Measurements from ENCODE around the gene TOP3A.
"Not testable (repeated sequence)": the region's sequence is repeated elsewhere in the genome, so short reads cannot be mapped to it uniquely, and the experiment has no call there.

TOP3A gene

GRCh38 chr17:18309202-18309601, 5.6 kb downstream of the TOP3A start:
- DNase-seq (ENCODE audit: low read depth): no peak
- no peak for TF ChIP-seq CTCF (IDR thresholded peaks at IDR 0.05; ENCODE audit: low read depth, low read length, missing control alignments)
- no peak overlapping the region for H3K4me3 ChIP-seq (ENCODE audit: low read depth, low read length)

- H3K4me3 ChIP-seq (ENCODE audit: low read depth, low read length); DNase-seq (ENCODE audit: low read depth): not testable (repeated sequence)
Measured at GRCh38 chr17:18303206-18303605, 11.6 kb downstream of the TOP3A start.

- no peak for TF ChIP-seq CTCF (IDR thresholded peaks at IDR 0.05; ENCODE audit: low read depth, low read length, missing control alignments)
- no peak overlapping the region for H3K4me3 ChIP-seq (ENCODE audit: low read depth, low read length)
- DNase-seq (ENCODE audit: low read depth): no peak
Measured at GRCh38 chr17:18300725-18301480, 13.9 kb downstream of the TOP3A start.

GRCh38 chr17:18298061-18298460, 16.7 kb downstream of the TOP3A start:
- H3K4me3 ChIP-seq (ENCODE audit: low read depth, low read length); DNase-seq (ENCODE audit: low read depth): not testable (repeated sequence)

- TF ChIP-seq CTCF (IDR thresholded peaks at IDR 0.05; ENCODE audit: low read depth, low read length, missing control alignments): no peak
- DNase-seq (ENCODE audit: low read depth): no peak
Measured at GRCh38 chr17:18291718-18292540, 22.9 kb downstream of the TOP3A start.

GRCh38 chr17:18285296-18285695, 29.5 kb downstream of the TOP3A start:
- DNase-seq (ENCODE audit: low read depth): no peak
- TF ChIP-seq CTCF (IDR thresholded peaks at IDR 0.05; ENCODE audit: low read depth, low read length, missing control alignments): no peak
- H3K4me3 ChIP-seq (ENCODE audit: low read depth, low read length): no peak overlapping the region

More at GRCh38 chr17:18291718-18292540, 22.9 kb downstream of the TOP3A start:
- no peak overlapping the region for H3K4me3 ChIP-seq (ENCODE audit: low read depth, low read length)

GRCh38 chr17:18281788-18282187, 33.0 kb downstream of the TOP3A start:
- no peak overlapping the region for H3K4me3 ChIP-seq (ENCODE audit: low read depth, low read length)
- no peak for DNase-seq (ENCODE audit: low read depth)
- TF ChIP-seq CTCF (IDR thresholded peaks at IDR 0.05; ENCODE audit: low read depth, low read length, missing control alignments): no peak
